H9 (cell line): Measurements from ENCODE around the gene SP8. TPM values are rescaled to one million over a fixed set of nuclear protein-coding genes. Genes with fewer than 3 reads are reported as not detected.

Experiments
- DNase-seq: peaks from one replicate; pipeline ENCODE4 v3.0.0-alpha.2; 2017
- H2AFZ ChIP-seq: one replicate; pipeline ENCODE4 v1.6.1; 2013; ENCODE audit warnings: mild to moderate bottlenecking, low read length, control low read depth, moderate library complexity
- H2AK5ac ChIP-seq: 2 replicates; pipeline ENCODE4 v1.6.1; 2013; ENCODE audit warnings: low read length, control low read depth, mixed read lengths; ENCODE audit not compliant: insufficient read length
- H2BK120ac ChIP-seq: one replicate; pipeline ENCODE4 v1.6.1; 2013; ENCODE audit warnings: low read depth, mild to moderate bottlenecking, low read length, control low read depth, inconsistent platforms; ENCODE audit not compliant: poor library complexity, severe bottlenecking
- H2BK12ac ChIP-seq: 2 replicates; pipeline ENCODE4 v1.6.1; 2013; ENCODE audit warnings: low read length, control low read depth, mixed read lengths, low read depth; ENCODE audit not compliant: insufficient read length
- H2BK15ac ChIP-seq: 2 replicates; pipeline ENCODE4 v1.6.1; 2013; ENCODE audit warnings: low read depth, low read length, control low read depth
- H2BK20ac ChIP-seq: one replicate; pipeline ENCODE4 v1.6.1; 2013; ENCODE audit warnings: low read depth, mild to moderate bottlenecking, low read length, control low read depth, inconsistent platforms; ENCODE audit not compliant: poor library complexity, severe bottlenecking
- H2BK5ac ChIP-seq: 2 replicates; pipeline ENCODE4 v1.6.1; 2013; ENCODE audit warnings: low read length, control low read depth, mixed read lengths; ENCODE audit not compliant: insufficient read length
- H3K14ac ChIP-seq: 2 replicates; pipeline ENCODE4 v1.6.1; 2013; ENCODE audit warnings: low read length, control low read depth; ENCODE audit not compliant: insufficient read depth
- H3K18ac ChIP-seq: 2 replicates; pipeline ENCODE4 v1.6.1; 2013; ENCODE audit warnings: low read depth, mild to moderate bottlenecking, mixed read lengths, low read length, control low read depth; ENCODE audit not compliant: insufficient read length
- H3K23ac ChIP-seq: 2 replicates; pipeline ENCODE4 v1.6.1; 2013; ENCODE audit warnings: low read length, control low read depth, mixed read lengths, low read depth; ENCODE audit not compliant: insufficient read length
- H3K23me2 ChIP-seq: 2 replicates; pipeline ENCODE4 v1.6.1; 2013; ENCODE audit warnings: low read depth, mild to moderate bottlenecking, mixed read lengths, low read length, control low read depth; ENCODE audit not compliant: insufficient read length, poor library complexity, severe bottlenecking
- H3K27ac ChIP-seq: 2 replicates; pipeline ENCODE4 v1.5.1; 2013; ENCODE audit warnings: low read length, control low read depth, mixed read lengths, low read depth; ENCODE audit not compliant: insufficient read length
- H3K27me3 ChIP-seq: 2 replicates; pipeline ENCODE4 v1.6.1; 2013; ENCODE audit warnings: low read length, control low read depth, inconsistent platforms; ENCODE audit not compliant: insufficient read depth
- H3K4ac ChIP-seq: 2 replicates; pipeline ENCODE4 v1.6.1; 2013; ENCODE audit warnings: low read depth, mild to moderate bottlenecking, control low read depth, inconsistent platforms, low read length, moderate library complexity
- H3K4me1 ChIP-seq: 2 replicates; pipeline ENCODE4 v1.6.1; 2013; ENCODE audit warnings: low read length, control low read depth, inconsistent platforms; ENCODE audit not compliant: insufficient read depth
- H3K4me2 ChIP-seq: 2 replicates; pipeline ENCODE4 v1.6.1; 2013; ENCODE audit warnings: low read length, control low read depth, mixed read lengths; ENCODE audit not compliant: insufficient read length, insufficient read depth
- H3K56ac ChIP-seq: 2 replicates; pipeline ENCODE4 v1.6.1; 2013; ENCODE audit warnings: low read depth, mild to moderate bottlenecking, mixed read lengths, low read length, control low read depth; ENCODE audit not compliant: insufficient read length
- H3K79me1 ChIP-seq: 2 replicates; pipeline ENCODE4 v1.6.1; 2013; ENCODE audit warnings: low read depth, mild to moderate bottlenecking, moderate library complexity, low read length, control low read depth, inconsistent platforms; ENCODE audit not compliant: insufficient read depth, poor library complexity, severe bottlenecking
- H3K79me2 ChIP-seq: 2 replicates; pipeline ENCODE4 v1.6.1; 2013; ENCODE audit warnings: low read length, control low read depth, inconsistent platforms; ENCODE audit not compliant: insufficient read depth
- H3K9ac ChIP-seq: 2 replicates; pipeline ENCODE4 v1.6.1; 2013; ENCODE audit warnings: low read length, control low read depth, mixed read lengths; ENCODE audit not compliant: insufficient read length; ENCODE audit errors: extremely low read depth
- H3K9me3 ChIP-seq: one replicate; pipeline ENCODE4 v1.6.1; 2013; ENCODE audit warnings: low read depth, low read length, inconsistent platforms; ENCODE audit not compliant: control insufficient read depth
- H3T11ph ChIP-seq: one replicate; pipeline ENCODE4 v1.6.1; 2013; ENCODE audit warnings: mild to moderate bottlenecking, low read length, control low read depth, inconsistent platforms
- H4K20me1 ChIP-seq: one replicate; pipeline ENCODE4 v1.6.1; 2013; ENCODE audit not compliant: control insufficient read depth, insufficient read length, insufficient read depth
- H4K5ac ChIP-seq: 2 replicates; pipeline ENCODE4 v1.6.1; 2013; ENCODE audit warnings: low read depth, mild to moderate bottlenecking, mixed read lengths, low read length, control low read depth; ENCODE audit not compliant: insufficient read length
- H4K8ac ChIP-seq: replicated peaks from 2 replicates; pipeline ENCODE4 v1.6.1; 2013; ENCODE audit warnings: low read length, control low read depth, mixed read lengths, low read depth; ENCODE audit not compliant: insufficient read length
- H4K91ac ChIP-seq: 2 replicates; pipeline ENCODE4 v1.6.1; 2013; ENCODE audit warnings: low read depth, mild to moderate bottlenecking, moderate library complexity, mixed read lengths, low read length, control low read depth; ENCODE audit not compliant: insufficient read length
- H3K27ac Mint-ChIP-seq, 3 experiments: 2 replicates in 2 of 3; 3 replicates in 1 of 3; pipeline ENCODE4 v1.8.0; 2020 to 2021; ENCODE audit warnings: mixed read lengths in 3 of 3, mild to moderate bottlenecking in 1 of 3, moderate library complexity in 1 of 3
- H3K27me3 Mint-ChIP-seq: 2 replicates; pipeline ENCODE4 v1.8.0; 2021; ENCODE audit warnings: low read depth, mild to moderate bottlenecking, moderate library complexity, mixed read lengths
- H3K36me3 Mint-ChIP-seq, 3 experiments: 2 replicates in 2 of 3; 3 replicates in 1 of 3; pipeline ENCODE4 v1.8.0; 2020 to 2021; ENCODE audit warnings: low read depth in 3 of 3, mixed read lengths in 3 of 3; ENCODE audit not compliant: insufficient read depth in 1 of 3
- H3K4me1 Mint-ChIP-seq, 2 experiments: 2 replicates each; pipeline ENCODE4 v1.8.0; 2020; ENCODE audit warnings: mixed read lengths in 2 of 2
- H3K4me3 Mint-ChIP-seq, 2 experiments: 2 replicates in 1 of 2; 3 replicates in 1 of 2; pipeline ENCODE4 v1.8.0; 2020 to 2021; ENCODE audit warnings: mild to moderate bottlenecking in 2 of 2, mixed read lengths in 2 of 2, moderate library complexity in 1 of 2
- H3K9me3 Mint-ChIP-seq, 2 experiments: 2 replicates in 1 of 2; 3 replicates in 1 of 2; pipeline ENCODE4 v1.8.0; 2020; ENCODE audit warnings: mild to moderate bottlenecking in 2 of 2, mixed read lengths in 2 of 2, moderate library complexity in 1 of 2
- WGBS: extraction: QIAGEN DNeasy Blood & Tissue Kit; methylation state at CpG from one replicate; pipeline ENCODE4 v1.1.7; 2013; ENCODE audit warnings: missing lambda C conversion rate, low lambda C conversion rate, mixed read lengths; ENCODE audit not compliant: insufficient read length; ENCODE audit errors: extremely low coverage; 5-methylcytosine and 5-hydroxymethylcytosine counted together
- total RNA-seq: library from RNA; stranded (reverse); gene quantifications from 2 replicates; pipeline ENCODE4 v1.2.1, GENCODE V29; 2021
- TF ChIP-seq, protein P1 (sequence below): fragments of 200-600 bp; sonication (generic); conservative IDR thresholded peaks from 3 replicates; pipeline ENCODE4 v1.8.0; 2021; ENCODE audit warnings: antibody characterized with exemption, mild to moderate bottlenecking

Gene SP8
- total RNA-seq, 1 experiment from 2014 or later, result 3.5 TPM

DNA sequence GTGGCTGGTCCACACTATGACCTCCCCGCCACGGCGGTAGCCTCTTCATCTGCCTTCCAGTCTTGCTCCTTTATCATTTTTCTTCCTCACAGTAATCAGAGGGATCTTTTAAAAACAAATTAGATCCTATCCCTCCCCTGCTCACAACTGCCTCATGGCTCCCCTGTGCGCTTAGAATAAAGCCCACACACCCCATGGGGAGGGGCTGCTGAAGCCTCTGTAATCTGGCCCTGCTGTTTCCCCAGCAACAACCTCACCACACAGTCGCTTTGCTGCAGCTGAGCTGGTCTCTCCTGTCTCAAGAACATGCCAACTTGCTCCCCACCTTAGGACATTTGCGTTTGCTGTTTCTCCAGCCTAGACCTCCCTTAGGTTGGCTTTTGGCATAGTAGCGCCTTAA, 41.0 kb downstream of the SP8 start:
- H3K27ac ChIP-seq, result no peak overlapping the region
- H4K8ac ChIP-seq, result no peak overlapping the region
- no peak overlapping the region for H2AK5ac ChIP-seq
- Mint-ChIP-seq H3K27me3 (no peaks in the 10 kb centered on the region), H3K9me3 (no peaks in the 10 kb centered on the region), H3K36me3 (no peaks in the 10 kb centered on the region), H3K4me3 (no peak overlapping the region), H3K27ac (peak overlapping the region in 2 of 3 experiments; percentile 17 to 20; a peak in 2 of 7 replicates), H3K4me1 (peaks cover 14 to 26% of the 10 kb centered on the region in 2 experiments)
- H4K20me1 ChIP-seq, result no peaks in the 10 kb centered on the region
- H3K79me1 ChIP-seq, result no peaks in the 10 kb centered on the region
- H2BK20ac ChIP-seq, result no peak overlapping the region
- H3K14ac ChIP-seq, result no peak overlapping the region
- no peak overlapping the region for H3K9ac ChIP-seq
- no peak overlapping the region for H2BK5ac ChIP-seq
- TF ChIP-seq, protein P1, sequence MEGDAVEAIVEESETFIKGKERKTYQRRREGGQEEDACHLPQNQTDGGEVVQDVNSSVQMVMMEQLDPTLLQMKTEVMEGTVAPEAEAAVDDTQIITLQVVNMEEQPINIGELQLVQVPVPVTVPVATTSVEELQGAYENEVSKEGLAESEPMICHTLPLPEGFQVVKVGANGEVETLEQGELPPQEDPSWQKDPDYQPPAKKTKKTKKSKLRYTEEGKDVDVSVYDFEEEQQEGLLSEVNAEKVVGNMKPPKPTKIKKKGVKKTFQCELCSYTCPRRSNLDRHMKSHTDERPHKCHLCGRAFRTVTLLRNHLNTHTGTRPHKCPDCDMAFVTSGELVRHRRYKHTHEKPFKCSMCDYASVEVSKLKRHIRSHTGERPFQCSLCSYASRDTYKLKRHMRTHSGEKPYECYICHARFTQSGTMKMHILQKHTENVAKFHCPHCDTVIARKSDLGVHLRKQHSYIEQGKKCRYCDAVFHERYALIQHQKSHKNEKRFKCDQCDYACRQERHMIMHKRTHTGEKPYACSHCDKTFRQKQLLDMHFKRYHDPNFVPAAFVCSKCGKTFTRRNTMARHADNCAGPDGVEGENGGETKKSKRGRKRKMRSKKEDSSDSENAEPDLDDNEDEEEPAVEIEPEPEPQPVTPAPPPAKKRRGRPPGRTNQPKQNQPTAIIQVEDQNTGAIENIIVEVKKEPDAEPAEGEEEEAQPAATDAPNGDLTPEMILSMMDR, result no peak
- WGBS, result no CpG with 5 or more reads among the region's 7 CpGs
- H3K56ac ChIP-seq, result no peak overlapping the region
- H3K23ac ChIP-seq, result no peak overlapping the region
- no peak overlapping the region for H3K4me2 ChIP-seq
- no peak overlapping the region for H2BK15ac ChIP-seq
- H4K91ac ChIP-seq, result no peak overlapping the region
- no peak overlapping the region for H3T11ph ChIP-seq
- H4K5ac ChIP-seq, result no peak overlapping the region
- H3K79me2 ChIP-seq, result no peaks in the 10 kb centered on the region
- no peaks in the 10 kb centered on the region for H3K9me3 ChIP-seq
- DNase-seq, result peak; percentile 43
- no peak overlapping the region for H2BK120ac ChIP-seq
- no peak overlapping the region for H3K4ac ChIP-seq
- H3K4me1 ChIP-seq, result no peaks in the 10 kb centered on the region; the same call in 1 of the 2 replicates
- no peaks in the 10 kb centered on the region for H3K27me3 ChIP-seq
- H2BK12ac ChIP-seq, result no peak overlapping the region
- peak overlapping the region; percentile 21 for H3K18ac ChIP-seq
- no peak overlapping the region for H2AFZ ChIP-seq
- H3K23me2 ChIP-seq, result no peaks in the 10 kb centered on the region
